Tibial nerve (tissue), 4 donors: ENCODE measurements around the gene DOLPP1. TPM values are rescaled to one million over a fixed set of nuclear protein-coding genes. Genes with fewer than 3 reads are reported as not detected.

Source experiments
- DNase-seq, 2 donors: peaks; one replicate each; pipeline ENCODE4 v3.0.0-alpha.2; 2019; ENCODE audit warnings: low spot score in 2 of 2
- H3K27ac ChIP-seq, 4 donors: fragments of 200-600 bp; sonication (generic) in 3 of 4; one replicate each; pipeline ENCODE4 v1.5.1; 2017 to 2019; ENCODE audit warnings: mild to moderate bottlenecking in 1 of 4
- H3K27me3 ChIP-seq, 2 donors: fragments of 200-600 bp; sonication (generic) in 1 of 2; one replicate each; pipeline versions ENCODE4 v1.5.1 to v1.6.0; 2017 to 2019
- H3K36me3 ChIP-seq, 3 donors: fragments of 200-600 bp; sonication (generic); one replicate each; pipeline ENCODE4 v1.5.1; 2018 to 2019
- H3K4me1 ChIP-seq, 4 donors: fragments of 200-600 bp; sonication (generic) in 3 of 4; one replicate each; pipeline ENCODE4 v1.5.1; 2017 to 2019
- H3K4me3 ChIP-seq, 4 donors: fragments of 200-600 bp; sonication (generic) in 3 of 4; one replicate each; pipeline ENCODE4 v1.5.1; 2017 to 2019; ENCODE audit warnings: mild to moderate bottlenecking in 1 of 4, moderate library complexity in 1 of 4
- H3K9me3 ChIP-seq, 4 donors: fragments of 200-600 bp; sonication (generic) in 3 of 4; one replicate each; pipeline ENCODE4 v1.5.1; 2017 to 2019
- EP300 ChIP-seq, 2 donors: sonication (generic); formaldehyde crosslinking; IDR thresholded peaks; one replicate each; pipeline ENCODE4 v1.6.1; 2017; ENCODE audit warnings: antibody characterized with exemption in 2 of 2, mild to moderate bottlenecking in 1 of 2
- POLR2A ChIP-seq, 2 donors: fragments of 450-650 bp; IDR thresholded peaks; one replicate each; pipeline ENCODE4 v1.6.1; 2017; ENCODE audit warnings: antibody characterized with exemption in 2 of 2, mild to moderate bottlenecking in 2 of 2, moderate library complexity in 2 of 2
- WGBS, 2 donors: methylation state at CpG; one replicate each; pipeline ENCODE4 v1.1.5; 2018; 5-methylcytosine and 5-hydroxymethylcytosine counted together
- total RNA-seq, 4 donors: library from RNA; depleted of rRNA; stranded (reverse); fragments of >200 nt; gene quantifications; one replicate each; pipeline ENCODE4 v1.1.0, GENCODE V29; 2016
- TF ChIP-seq, protein P1 (sequence below), 5 experiments: fragments of 200-600 bp in 3 of 5; fragments of 450-650 bp in 2 of 5; sonication (generic) in 3 of 5; IDR thresholded peaks; one replicate each; pipeline ENCODE4 v1.5.1; 2016 to 2019; ENCODE audit warnings: antibody characterized with exemption in 5 of 5, mild to moderate bottlenecking in 3 of 5, moderate library complexity in 2 of 5

DOLPP1 gene
- total RNA-seq, 4 donors from 2014 or later = 4.7 to 12.0 (median 6.7) TPM

DNA sequence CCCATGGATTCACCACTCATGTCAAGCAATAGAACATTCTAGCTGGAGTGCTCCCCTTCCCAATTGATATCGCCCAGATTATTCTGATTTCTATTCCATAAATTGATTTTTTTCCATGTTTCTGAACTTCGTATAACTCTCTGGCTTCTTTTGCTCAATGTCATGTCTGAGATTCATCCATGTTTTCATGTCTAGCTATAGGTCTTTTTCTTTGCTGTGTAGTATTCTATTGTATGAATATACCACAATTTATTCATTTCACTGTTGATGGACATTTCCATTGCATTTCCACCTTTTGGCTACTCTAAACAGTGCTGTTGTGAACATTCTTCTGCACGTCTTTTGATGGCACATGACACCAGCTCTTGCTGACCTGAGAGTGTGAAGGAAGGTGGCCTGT, 49.9 kb downstream of the DOLPP1 start:
- peaks cover 0 to 11% (median 0%) of the 10 kb centered on the region in 4 donors for H3K4me1 ChIP-seq
- H3K36me3 ChIP-seq = peaks cover 0 to 64% (median 0%) of the 10 kb centered on the region in 3 donors
- H3K4me3 ChIP-seq = no peak overlapping the region
- H3K27ac ChIP-seq = no peak overlapping the region
- WGBS, 2 donors = 65 to 66% methylated on average over 3 of the region's 3 CpGs
- TF ChIP-seq, protein P1, sequence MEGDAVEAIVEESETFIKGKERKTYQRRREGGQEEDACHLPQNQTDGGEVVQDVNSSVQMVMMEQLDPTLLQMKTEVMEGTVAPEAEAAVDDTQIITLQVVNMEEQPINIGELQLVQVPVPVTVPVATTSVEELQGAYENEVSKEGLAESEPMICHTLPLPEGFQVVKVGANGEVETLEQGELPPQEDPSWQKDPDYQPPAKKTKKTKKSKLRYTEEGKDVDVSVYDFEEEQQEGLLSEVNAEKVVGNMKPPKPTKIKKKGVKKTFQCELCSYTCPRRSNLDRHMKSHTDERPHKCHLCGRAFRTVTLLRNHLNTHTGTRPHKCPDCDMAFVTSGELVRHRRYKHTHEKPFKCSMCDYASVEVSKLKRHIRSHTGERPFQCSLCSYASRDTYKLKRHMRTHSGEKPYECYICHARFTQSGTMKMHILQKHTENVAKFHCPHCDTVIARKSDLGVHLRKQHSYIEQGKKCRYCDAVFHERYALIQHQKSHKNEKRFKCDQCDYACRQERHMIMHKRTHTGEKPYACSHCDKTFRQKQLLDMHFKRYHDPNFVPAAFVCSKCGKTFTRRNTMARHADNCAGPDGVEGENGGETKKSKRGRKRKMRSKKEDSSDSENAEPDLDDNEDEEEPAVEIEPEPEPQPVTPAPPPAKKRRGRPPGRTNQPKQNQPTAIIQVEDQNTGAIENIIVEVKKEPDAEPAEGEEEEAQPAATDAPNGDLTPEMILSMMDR (IDR thresholded peaks at IDR 0.05) = no peak
- TF ChIP-seq EP300 (IDR thresholded peaks at IDR 0.05) (no peak), POLR2A (IDR thresholded peaks at IDR 0.05) (no peak)
- no peaks in the 10 kb centered on the region for H3K27me3 ChIP-seq
- no peak for DNase-seq
- no peaks in the 10 kb centered on the region for H3K9me3 ChIP-seq

DNA sequence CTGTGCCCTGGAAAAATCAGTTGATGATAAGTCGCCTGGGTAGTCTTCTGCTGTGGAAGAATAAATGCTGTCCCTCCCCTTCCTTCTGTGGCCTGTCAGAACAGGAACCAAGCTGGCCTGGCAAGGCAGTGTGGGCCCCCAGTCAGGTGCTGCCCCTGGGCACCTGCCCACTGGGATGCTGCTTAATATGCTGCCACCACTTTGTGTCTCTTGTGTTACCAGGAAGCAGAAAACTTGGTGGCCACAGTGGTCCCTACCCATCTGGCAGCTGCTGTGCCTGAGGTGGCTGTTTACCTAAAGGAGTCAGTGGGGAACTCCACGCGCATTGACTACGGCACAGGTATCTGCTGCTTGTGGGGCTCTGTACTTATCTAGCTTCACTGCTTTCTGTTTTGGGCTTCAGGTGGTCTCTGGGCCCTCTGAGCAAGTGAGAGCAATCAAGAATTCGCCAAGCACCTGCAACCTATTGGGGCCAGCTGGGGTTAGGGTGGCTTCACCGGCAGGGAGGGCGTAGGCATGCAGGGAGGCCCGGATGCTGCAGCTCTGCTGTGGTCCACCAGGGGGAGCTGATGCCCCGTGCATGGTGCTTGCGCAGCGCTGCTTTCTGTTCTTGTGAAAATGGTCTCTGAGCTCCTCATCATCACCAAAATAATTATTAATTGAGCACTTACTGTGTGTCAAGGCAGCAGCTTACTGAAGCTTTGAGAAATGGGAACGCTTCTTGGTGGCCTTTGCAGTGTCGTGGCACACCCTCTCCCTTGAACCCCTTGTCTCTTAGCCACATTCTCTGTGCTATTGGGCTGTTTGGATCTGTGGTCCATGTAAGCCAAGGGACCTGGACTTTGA, 50.6 kb downstream of the DOLPP1 start:
- no peaks in the 10 kb centered on the region for H3K9me3 ChIP-seq
- TF ChIP-seq, protein P1 (IDR thresholded peaks at IDR 0.05) = peak; percentile 97
- TF ChIP-seq POLR2A (IDR thresholded peaks at IDR 0.05) (no peak), EP300 (IDR thresholded peaks at IDR 0.05) (peak in 1 of 2 donors; percentile 42)
- H3K27me3 ChIP-seq = no peaks in the 10 kb centered on the region
- peak overlapping the region in 1 of 4 donors; percentile 35 for H3K27ac ChIP-seq
- H3K4me3 ChIP-seq = no peak overlapping the region
- H3K4me1 ChIP-seq = peaks cover 0 to 17% (median 1%) of the 10 kb centered on the region in 4 donors
- DNase-seq = peak; percentile 63 to 81
- peaks cover 0 to 68% (median 0%) of the 10 kb centered on the region in 3 donors for H3K36me3 ChIP-seq
- WGBS, 2 donors = 39 to 41% methylated on average over 13 of the region's 13 CpGs

DNA sequence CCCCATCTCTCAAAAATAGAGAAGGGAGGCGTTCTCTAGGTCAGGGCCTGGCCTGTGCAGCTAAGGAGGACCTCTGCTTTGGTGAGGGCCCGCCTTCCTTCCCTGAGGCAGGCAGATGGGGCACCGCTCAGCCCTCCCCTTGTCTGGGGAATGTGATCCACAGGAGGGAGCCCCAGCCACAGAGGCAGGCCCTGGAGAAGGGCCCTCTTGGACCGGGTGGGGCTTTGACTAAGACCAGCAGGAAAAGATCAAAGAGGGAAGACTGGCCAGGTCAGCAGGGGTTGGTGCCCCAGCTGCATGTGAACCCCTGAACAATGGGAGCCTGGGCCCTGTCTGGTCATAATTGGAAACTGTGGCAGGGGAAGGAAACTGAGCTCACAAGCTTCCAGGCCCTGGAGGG, 52.2 kb downstream of the DOLPP1 start:
- TF ChIP-seq, protein P1 (IDR thresholded peaks at IDR 0.05) = no peak
- no peak for TF ChIP-seq EP300 (IDR thresholded peaks at IDR 0.05)
- Histone ChIP-seq H3K4me1 (peaks cover 0 to 33% (median 11%) of the 10 kb centered on the region in 4 donors), H3K36me3 (peaks cover 0 to 66% (median 0%) of the 10 kb centered on the region in 3 donors), H3K27me3 (no peaks in the 10 kb centered on the region), H3K4me3 (no peak overlapping the region), H3K9me3 (no peaks in the 10 kb centered on the region), H3K27ac (no peak overlapping the region)
- 76 to 81% methylated on average over 4 of the region's 4 CpGs for WGBS, 2 donors
- no peak for DNase-seq

DNA sequence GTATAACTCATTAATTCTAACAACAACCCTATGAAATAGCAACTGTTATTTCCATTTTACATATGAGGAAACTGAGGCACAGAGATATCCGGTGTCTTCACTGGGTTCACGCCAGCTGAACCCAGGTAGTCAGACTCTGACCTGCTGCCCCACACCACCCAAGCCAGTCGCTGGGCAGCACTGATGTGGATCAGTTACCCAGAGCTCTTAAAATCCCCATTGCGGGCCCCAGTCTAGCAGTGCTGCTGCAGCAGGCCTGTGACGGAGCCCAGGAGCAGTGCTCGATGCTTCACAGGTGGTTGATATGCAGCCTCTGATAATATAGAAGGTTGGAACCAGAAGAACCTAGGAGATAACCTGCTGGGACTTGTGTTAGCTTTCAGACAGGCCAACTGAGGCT, 54.6 kb downstream of the DOLPP1 start:
- H3K4me3 ChIP-seq = no peak overlapping the region
- H3K27ac ChIP-seq = peak overlapping the region in 2 of 4 donors; percentile 100
- H3K27me3 ChIP-seq = no peaks in the 10 kb centered on the region
- no peaks in the 10 kb centered on the region for H3K9me3 ChIP-seq
- TF ChIP-seq, protein P1 (IDR thresholded peaks at IDR 0.05) = no peak
- TF ChIP-seq POLR2A (IDR thresholded peaks at IDR 0.05) = no peak
- TF ChIP-seq EP300 (IDR thresholded peaks at IDR 0.05) = no peak
- peaks cover 0 to 45% (median 0%) of the 10 kb centered on the region in 3 donors for H3K36me3 ChIP-seq
- 92 to 97% methylated on average over 6 of the region's 6 CpGs for WGBS, 2 donors
- peaks cover 0 to 55% (median 31%) of the 10 kb centered on the region in 4 donors for H3K4me1 ChIP-seq
- DNase-seq = no peak

DNA sequence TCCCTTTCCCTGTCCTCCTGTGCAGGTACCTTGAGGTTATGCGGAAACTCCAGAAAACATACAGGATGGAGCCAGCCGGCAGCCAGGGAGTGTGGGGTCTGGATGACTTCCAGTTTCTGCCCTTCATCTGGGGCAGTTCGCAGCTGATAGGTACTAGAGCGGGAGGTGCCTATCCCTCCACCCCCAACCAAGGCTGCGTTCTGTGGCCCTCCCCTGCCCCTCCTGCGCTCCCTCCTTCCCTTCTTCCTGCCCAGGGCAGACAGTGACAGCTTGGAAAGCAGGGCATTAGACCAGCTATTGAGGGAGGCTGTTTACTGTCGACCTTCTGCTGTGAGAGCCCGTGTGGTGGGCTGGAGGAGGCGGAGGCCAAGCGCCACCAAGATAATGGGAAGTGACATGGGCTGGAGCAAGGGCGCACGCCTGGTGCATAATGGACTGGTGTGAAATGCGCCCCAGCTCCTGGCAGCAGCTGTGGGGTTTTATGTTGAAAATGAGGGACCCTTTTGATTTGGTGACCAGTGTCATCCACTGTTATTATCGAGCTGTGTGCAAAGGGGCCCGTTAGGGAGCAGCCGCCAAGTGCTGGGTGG, 55.6 kb downstream of the DOLPP1 start:
- Histone ChIP-seq H3K27ac (peak overlapping the region; percentile 97 to 100 (median 100)), H3K9me3 (no peaks in the 10 kb centered on the region), H3K4me3 (no peak overlapping the region), H3K4me1 (peaks cover 9 to 63% (median 42%) of the 10 kb centered on the region in 4 donors), H3K27me3 (no peaks in the 10 kb centered on the region), H3K36me3 (peaks cover 0 to 40% (median 0%) of the 10 kb centered on the region in 3 donors)
- no peak for DNase-seq
- TF ChIP-seq, protein P1 (IDR thresholded peaks at IDR 0.05) = no peak
- TF ChIP-seq EP300 (IDR thresholded peaks at IDR 0.05) (no peak), POLR2A (IDR thresholded peaks at IDR 0.05) (no peak)
- 58 to 65% methylated on average over 13 to 16 of the region's 16 CpGs for WGBS, 2 donors
